ENCODE results near the gene TBX10.

GRCh38 chr11:67586568-67587250 lies 52.9 kb downstream of the TBX10 start:
- no peak for TF ChIP-seq CTCF (IDR thresholded peaks at IDR 0.05)
- no peak for TF ChIP-seq POLR2A (IDR thresholded peaks at IDR 0.05)
